ENCODE measurements around the gene TMEM229B.
A peak's percentile ranks its signal among the peaks of the same experiment; 100 is the strongest.

Gene TMEM229B

DNA sequence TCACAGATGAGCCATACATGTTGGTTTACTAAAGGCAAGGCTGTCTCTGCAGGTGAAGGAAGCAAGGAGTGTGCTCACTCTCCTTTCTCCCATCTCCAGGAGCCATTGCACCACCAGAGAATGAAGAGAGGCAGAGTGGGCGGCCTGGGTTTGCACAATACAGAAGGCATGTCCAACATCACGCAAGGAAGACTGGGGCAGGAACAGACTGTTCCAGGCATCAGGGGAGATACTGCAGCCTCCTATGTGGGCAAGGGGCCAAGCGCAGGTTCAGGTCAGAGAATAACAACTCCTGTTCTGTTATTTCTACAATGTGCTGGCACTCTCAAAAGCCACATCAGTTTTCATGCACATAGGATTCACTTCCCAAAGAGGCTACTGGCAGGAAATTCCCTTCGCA, 1.7 kb upstream of the TMEM229B start:
- Histone ChIP-seq H2AK5ac (ENCODE audit: low read depth, low read length) (no peak overlapping the region), H3K23ac (ENCODE audit: low read depth, low read length, poor library complexity) (no peak overlapping the region), H3K79me1 (ENCODE audit: low read depth, low read length) (no peaks in the 10 kb centered on the region), H4K91ac (ENCODE audit: low read depth, low read length, poor library complexity) (no peak overlapping the region), H3K27ac (replicated peaks; ENCODE audit: low read length) (no peak overlapping the region), H2BK15ac (ENCODE audit: low read length) (no peak overlapping the region), H3K4me2 (ENCODE audit: insufficient read depth, low read length, poor library complexity, severe bottlenecking) (no peak overlapping the region), H2AFZ (ENCODE audit: low read length) (no peak overlapping the region), H3K4me1 (ENCODE audit: control insufficient read depth in 2 of 2, insufficient read depth in 1 of 2, low read depth in 1 of 2, low read length in 2 of 2) (no peaks in the 10 kb centered on the region), H3K14ac (ENCODE audit: low read length) (no peak overlapping the region), H2BK12ac (ENCODE audit: low read length) (no peak overlapping the region), H3K27me3 (ENCODE audit: control insufficient read depth in 3 of 3, insufficient read depth in 3 of 3, low read depth in 1 of 3, low read length in 3 of 3) (peaks cover 0 to 4% (median 0%) of the 10 kb centered on the region in 3 experiments), H2BK5ac (ENCODE audit: low read length) (no peak overlapping the region), H4K8ac (ENCODE audit: low read depth, low read length) (no peak overlapping the region), H3K18ac (ENCODE audit: low read length) (no peak overlapping the region), H3K4me3 (ENCODE audit: low read length in 2 of 2) (no peak overlapping the region), H2BK120ac (ENCODE audit: low read depth, low read length) (no peak overlapping the region), H3K9ac (ENCODE audit: low read depth, low read length, poor library complexity) (no peak overlapping the region), H3K4ac (ENCODE audit: low read length) (no peak overlapping the region), H3K36me3 (replicated peaks in 1 of 2; ENCODE audit: control insufficient read depth in 2 of 2, insufficient read depth in 2 of 2, low read length in 2 of 2) (no peaks in the 10 kb centered on the region), H3K9me3 (replicated peaks in 1 of 2; ENCODE audit: control insufficient read depth in 2 of 2, insufficient read depth in 1 of 2, low read depth in 1 of 2, low read length in 2 of 2) (peaks cover 2 to 20% of the 10 kb centered on the region in 2 donors)
- DNase-seq (ENCODE audit: low spot score), result no peak
- no CpG with 5 or more reads among the region's 4 CpGs for WGBS, 2 donors (ENCODE audit: extremely low coverage in 2 of 2, insufficient read length in 2 of 2, insufficient replicate concordance in 1 of 2)

DNA sequence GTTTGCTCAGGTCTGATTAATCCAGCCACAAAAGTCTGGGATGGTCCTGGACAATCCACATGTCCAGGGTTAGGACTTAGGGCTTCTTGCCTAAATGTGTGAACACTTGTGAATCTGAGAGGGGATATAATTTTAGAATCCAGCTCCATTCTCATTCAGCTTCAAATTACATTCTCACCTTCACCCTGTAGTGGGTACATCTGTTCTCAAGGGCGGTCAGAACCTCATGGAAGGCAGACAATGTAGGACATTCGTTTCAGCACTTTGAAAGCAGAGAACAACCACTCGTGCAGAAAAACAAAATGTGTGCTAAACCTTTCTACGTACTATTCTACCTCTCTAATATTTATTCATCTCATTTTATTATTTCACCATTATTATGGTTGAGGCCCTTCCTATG, 1.2 kb downstream of the TMEM229B start:
- no peak overlapping the region for H2BK120ac ChIP-seq (ENCODE audit: low read depth, low read length)
- H3K4me2 ChIP-seq (ENCODE audit: insufficient read depth, low read length, poor library complexity, severe bottlenecking), result no peak overlapping the region
- H2BK15ac ChIP-seq (ENCODE audit: low read length), result no peak overlapping the region
- no peak overlapping the region for H4K8ac ChIP-seq (ENCODE audit: low read depth, low read length)
- no peaks in the 10 kb centered on the region for H3K79me1 ChIP-seq (ENCODE audit: low read depth, low read length)
- no peak for DNase-seq (ENCODE audit: low spot score)
- H3K4me3 ChIP-seq (ENCODE audit: low read length in 2 of 2), result no peak overlapping the region
- peaks cover 0 to 11% (median 0%) of the 10 kb centered on the region in 3 experiments for H3K27me3 ChIP-seq (ENCODE audit: control insufficient read depth in 3 of 3, insufficient read depth in 3 of 3, low read depth in 1 of 3, low read length in 3 of 3)
- H2AFZ ChIP-seq (ENCODE audit: low read length), result no peak overlapping the region
- no peak overlapping the region for H3K14ac ChIP-seq (ENCODE audit: low read length)
- no peaks in the 10 kb centered on the region for H3K36me3 ChIP-seq (replicated peaks in 1 of 2; ENCODE audit: control insufficient read depth in 2 of 2, insufficient read depth in 2 of 2, low read length in 2 of 2)
- H4K91ac ChIP-seq (ENCODE audit: low read depth, low read length, poor library complexity), result no peak overlapping the region
- H3K9me3 ChIP-seq (replicated peaks in 1 of 2; ENCODE audit: control insufficient read depth in 2 of 2, insufficient read depth in 1 of 2, low read depth in 1 of 2, low read length in 2 of 2), result no peaks in the 10 kb centered on the region
- no peak overlapping the region for H2BK12ac ChIP-seq (ENCODE audit: low read length)
- H3K4me1 ChIP-seq (ENCODE audit: control insufficient read depth in 2 of 2, insufficient read depth in 1 of 2, low read depth in 1 of 2, low read length in 2 of 2), result no peaks in the 10 kb centered on the region
- H2BK5ac ChIP-seq (ENCODE audit: low read length), result no peak overlapping the region
- no peak overlapping the region for H3K18ac ChIP-seq (ENCODE audit: low read length)
- H2AK5ac ChIP-seq (ENCODE audit: low read depth, low read length), result no peak overlapping the region
- H3K4ac ChIP-seq (ENCODE audit: low read length), result no peak overlapping the region
- no peak overlapping the region for H3K27ac ChIP-seq (replicated peaks; ENCODE audit: low read length)
- H3K9ac ChIP-seq (ENCODE audit: low read depth, low read length, poor library complexity), result no peak overlapping the region
- H3K23ac ChIP-seq (ENCODE audit: low read depth, low read length, poor library complexity), result no peak overlapping the region
- WGBS, 2 donors (ENCODE audit: extremely low coverage in 2 of 2, insufficient read length in 2 of 2, insufficient replicate concordance in 1 of 2), result 85 to 100% methylated on average over 1 of the region's 4 CpGs

DNA sequence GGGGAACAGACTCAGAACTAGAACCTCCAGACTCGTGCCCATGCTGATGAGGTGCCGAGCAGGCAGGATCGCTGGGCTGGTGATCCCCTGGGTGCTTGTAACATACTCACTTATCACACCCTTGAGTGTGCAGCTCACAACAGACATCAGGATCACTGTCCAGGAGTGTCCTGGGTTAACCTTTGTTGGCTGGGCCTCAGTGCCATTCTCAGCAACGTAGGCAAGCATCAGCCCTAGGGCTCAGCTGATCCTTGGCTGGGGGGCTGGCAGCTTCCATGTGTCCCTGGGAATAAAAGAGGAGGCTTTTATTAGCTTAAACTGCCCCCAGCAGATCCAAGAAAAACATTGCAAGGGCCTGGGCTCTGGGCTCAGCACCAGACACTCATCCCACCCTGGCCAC, 1.6 kb downstream of the TMEM229B start:
- Histone ChIP-seq H2BK5ac (ENCODE audit: low read length) (no peak overlapping the region), H2BK15ac (ENCODE audit: low read length) (no peak overlapping the region), H3K36me3 (replicated peaks in 1 of 2; ENCODE audit: control insufficient read depth in 2 of 2, insufficient read depth in 2 of 2, low read length in 2 of 2) (no peaks in the 10 kb centered on the region), H2AK5ac (ENCODE audit: low read depth, low read length) (no peak overlapping the region), H3K23ac (ENCODE audit: low read depth, low read length, poor library complexity) (no peak overlapping the region), H3K79me1 (ENCODE audit: low read depth, low read length) (no peaks in the 10 kb centered on the region), H3K14ac (ENCODE audit: low read length) (no peak overlapping the region), H4K8ac (ENCODE audit: low read depth, low read length) (no peak overlapping the region), H3K27me3 (ENCODE audit: control insufficient read depth in 3 of 3, insufficient read depth in 3 of 3, low read depth in 1 of 3, low read length in 3 of 3) (peaks cover 0 to 13% (median 0%) of the 10 kb centered on the region in 3 experiments), H2BK12ac (ENCODE audit: low read length) (no peak overlapping the region), H3K4me1 (ENCODE audit: control insufficient read depth in 2 of 2, insufficient read depth in 1 of 2, low read depth in 1 of 2, low read length in 2 of 2) (no peaks in the 10 kb centered on the region), H2BK120ac (ENCODE audit: low read depth, low read length) (no peak overlapping the region), H3K4me2 (ENCODE audit: insufficient read depth, low read length, poor library complexity, severe bottlenecking) (no peak overlapping the region), H4K91ac (ENCODE audit: low read depth, low read length, poor library complexity) (no peak overlapping the region), H3K4me3 (ENCODE audit: low read length in 2 of 2) (peak overlapping the region in 1 of 2 donors; percentile 4), H3K27ac (replicated peaks; ENCODE audit: low read length) (no peak overlapping the region), H2AFZ (ENCODE audit: low read length) (no peak overlapping the region), H3K18ac (ENCODE audit: low read length) (no peak overlapping the region), H3K9ac (ENCODE audit: low read depth, low read length, poor library complexity) (no peak overlapping the region), H3K4ac (ENCODE audit: low read length) (no peak overlapping the region), H3K9me3 (replicated peaks in 1 of 2; ENCODE audit: control insufficient read depth in 2 of 2, insufficient read depth in 1 of 2, low read depth in 1 of 2, low read length in 2 of 2) (no peaks in the 10 kb centered on the region)
- DNase-seq (ENCODE audit: low spot score), result no peak
- no CpG with 5 or more reads among the region's 4 CpGs for WGBS, 2 donors (ENCODE audit: extremely low coverage in 2 of 2, insufficient read length in 2 of 2, insufficient replicate concordance in 1 of 2)

DNA sequence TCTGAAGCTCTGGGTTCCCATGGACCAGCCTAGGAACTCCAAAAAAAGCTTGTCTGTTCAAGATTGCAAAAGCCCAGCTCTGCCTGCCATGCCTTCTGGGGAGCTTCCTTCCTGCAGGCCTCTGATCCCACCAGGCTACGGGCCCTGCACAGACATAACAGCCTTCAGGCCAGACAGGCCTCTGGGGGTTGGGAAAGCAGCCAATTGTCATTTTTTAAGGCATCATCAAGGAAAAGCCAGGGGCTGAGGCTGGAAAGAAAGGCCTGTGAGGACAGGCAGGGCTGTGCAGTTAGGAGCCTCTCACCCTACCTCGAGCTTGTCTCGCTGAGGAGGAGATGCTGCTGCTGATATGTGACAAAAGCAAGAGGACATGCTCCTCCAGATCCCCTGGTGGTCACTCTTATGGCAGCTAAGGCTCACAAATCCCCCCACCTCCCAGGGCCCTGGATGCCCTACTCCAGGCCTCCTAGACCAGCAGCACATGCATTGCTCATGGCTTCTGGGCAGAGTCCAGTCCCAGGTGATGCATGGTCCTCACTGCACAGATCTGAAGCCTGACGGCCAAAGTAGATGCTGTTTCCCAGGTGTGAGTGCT, 2.9 kb downstream of the TMEM229B start:
- Histone ChIP-seq H3K79me1 (ENCODE audit: low read depth, low read length) (no peaks in the 10 kb centered on the region), H4K91ac (ENCODE audit: low read depth, low read length, poor library complexity) (no peak overlapping the region), H3K4me1 (ENCODE audit: control insufficient read depth in 2 of 2, insufficient read depth in 1 of 2, low read depth in 1 of 2, low read length in 2 of 2) (no peaks in the 10 kb centered on the region), H2BK12ac (ENCODE audit: low read length) (no peak overlapping the region), H3K4me3 (ENCODE audit: low read length in 2 of 2) (no peak overlapping the region), H3K18ac (ENCODE audit: low read length) (no peak overlapping the region), H2AK5ac (ENCODE audit: low read depth, low read length) (no peak overlapping the region), H3K14ac (ENCODE audit: low read length) (no peak overlapping the region), H3K9ac (ENCODE audit: low read depth, low read length, poor library complexity) (no peak overlapping the region), H3K4ac (ENCODE audit: low read length) (no peak overlapping the region), H3K23ac (ENCODE audit: low read depth, low read length, poor library complexity) (no peak overlapping the region), H4K8ac (ENCODE audit: low read depth, low read length) (no peak overlapping the region), H3K36me3 (replicated peaks in 1 of 2; ENCODE audit: control insufficient read depth in 2 of 2, insufficient read depth in 2 of 2, low read length in 2 of 2) (no peaks in the 10 kb centered on the region), H2BK120ac (ENCODE audit: low read depth, low read length) (no peak overlapping the region), H3K4me2 (ENCODE audit: insufficient read depth, low read length, poor library complexity, severe bottlenecking) (no peak overlapping the region), H2BK5ac (ENCODE audit: low read length) (no peak overlapping the region), H3K27ac (replicated peaks; ENCODE audit: low read length) (no peak overlapping the region), H3K27me3 (ENCODE audit: control insufficient read depth in 3 of 3, insufficient read depth in 3 of 3, low read depth in 1 of 3, low read length in 3 of 3) (peaks cover 0 to 23% (median 0%) of the 10 kb centered on the region in 3 experiments), H2AFZ (ENCODE audit: low read length) (no peak overlapping the region), H3K9me3 (replicated peaks in 1 of 2; ENCODE audit: control insufficient read depth in 2 of 2, insufficient read depth in 1 of 2, low read depth in 1 of 2, low read length in 2 of 2) (no peaks in the 10 kb centered on the region), H2BK15ac (ENCODE audit: low read length) (no peak overlapping the region)
- no CpG with 5 or more reads among the region's 4 CpGs for WGBS, 2 donors (ENCODE audit: extremely low coverage in 2 of 2, insufficient read length in 2 of 2, insufficient replicate concordance in 1 of 2)
- DNase-seq (ENCODE audit: low spot score), result no peak
